ENCODE data around the gene TBC1D26. TPM values are rescaled to one million over a fixed set of nuclear protein-coding genes. Genes with fewer than 3 reads are reported as not detected.
A peak's percentile ranks its signal among the peaks of the same experiment; 100 is the strongest.
"Not testable (repeated sequence)": the region's sequence is repeated elsewhere in the genome, so short reads cannot be mapped to it uniquely, and the experiment has no call there.

TBC1D26 gene
- not detected in 2 replicates for total RNA-seq

DNA sequence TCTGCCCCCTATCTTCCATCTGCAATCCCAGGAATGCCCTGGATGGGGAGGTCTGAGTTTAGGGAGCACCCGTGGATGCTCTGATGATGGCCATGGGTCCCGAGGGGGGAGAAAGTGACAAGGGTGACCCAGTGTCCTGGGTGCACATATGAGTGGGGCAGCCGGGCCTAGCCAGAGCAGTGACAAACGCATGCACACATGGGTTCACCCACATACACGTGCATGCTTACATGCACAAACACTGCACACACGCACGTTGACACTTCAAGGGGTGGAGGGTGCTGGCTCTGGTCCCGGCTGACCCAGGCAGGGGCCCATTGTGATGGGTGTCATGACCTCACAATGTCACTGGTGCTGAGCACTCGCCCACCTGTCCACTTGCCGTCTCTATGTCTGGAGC is at the start of gene TBC1D26:
TBC1D26 (plus strand) TSS at position 384 of the 400 bp plus-strand sequence. CDS start 3,066 bp downstream, outside the sequence.
- DNase-seq (ENCODE audit: low read depth in 2 of 2) = not testable (repeated sequence)

DNA sequence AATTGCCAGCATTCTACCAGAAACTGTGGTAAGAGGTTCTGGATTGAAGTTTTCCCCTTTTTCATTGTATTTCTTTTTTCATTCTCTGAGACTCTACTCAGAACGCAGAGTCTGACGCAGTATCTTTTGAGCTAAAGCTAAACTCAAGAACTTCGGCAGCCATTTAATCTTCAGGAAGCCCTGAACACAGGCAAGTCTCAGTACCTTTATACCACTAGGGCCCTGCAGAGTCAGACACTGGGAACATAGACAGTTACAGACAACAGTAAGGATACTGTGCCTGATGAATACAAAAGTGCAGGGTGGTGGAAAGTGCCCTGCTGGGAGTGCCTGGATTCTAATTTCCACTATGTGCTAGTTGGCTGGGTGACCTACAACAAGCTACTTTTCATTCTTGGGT is 48.9 kb upstream of the TBC1D26 start:
- not testable (repeated sequence) for DNase-seq (ENCODE audit: low read depth in 2 of 2)

DNA sequence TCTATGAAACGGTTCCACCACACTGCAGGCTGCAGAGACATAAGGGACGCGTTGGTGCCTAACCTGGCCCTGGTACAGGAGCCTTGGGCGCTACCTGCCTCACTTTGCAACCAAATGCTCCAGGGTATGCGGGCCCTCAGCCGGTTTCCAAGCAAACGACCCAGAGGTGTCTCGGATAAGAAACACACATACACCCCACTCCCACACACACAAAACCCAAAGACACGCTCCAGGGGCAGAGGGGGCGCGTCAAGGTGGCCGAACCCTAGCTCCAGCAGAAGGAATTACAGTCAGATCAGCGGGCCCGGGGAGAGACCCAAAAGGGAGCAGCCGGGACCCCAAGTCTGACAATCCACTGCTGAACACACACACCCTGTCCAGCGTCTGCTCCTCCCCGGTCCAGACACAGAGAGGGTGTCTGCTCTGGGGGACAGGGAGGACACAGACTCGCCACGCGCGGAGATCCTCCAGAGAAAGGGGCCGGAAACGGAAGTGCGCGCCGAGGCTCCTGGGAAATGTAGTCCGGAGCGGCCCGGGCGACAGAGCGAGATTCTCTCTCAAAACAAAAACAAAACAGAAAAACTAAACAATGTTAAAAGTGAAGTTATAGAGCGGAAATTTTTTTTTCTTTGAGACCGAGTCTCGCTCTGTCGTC is 48.1 kb upstream of the TBC1D26 start, which contains the start of gene TRIM16:
TRIM16 (minus strand) TSS at position 488 of the 655 bp plus-strand sequence. CDS start 32,702 bp downstream, outside the sequence.
- DNase-seq (ENCODE audit: low read depth in 2 of 2) = peak; percentile 54 to 56

DNA sequence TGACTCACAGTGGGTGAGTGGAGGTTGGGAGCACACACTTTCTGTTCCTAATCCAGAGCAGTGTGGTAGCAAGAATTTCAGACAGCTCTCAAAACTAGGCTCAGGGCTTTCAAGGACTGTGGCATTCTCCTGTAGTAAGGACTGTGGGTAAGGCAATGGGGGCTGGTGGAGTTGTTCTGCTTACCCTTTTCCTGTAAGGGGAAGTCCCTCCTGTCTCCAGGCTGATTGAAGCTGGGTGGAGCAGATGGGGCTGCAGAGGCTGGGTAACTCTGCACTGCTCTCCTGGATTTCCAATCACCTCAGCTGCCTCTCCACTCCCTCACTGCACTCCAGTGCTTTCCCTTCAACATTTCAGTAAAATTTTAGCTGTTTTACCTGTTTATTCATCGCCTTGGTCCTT is 44.6 kb upstream of the TBC1D26 start:
- not testable (repeated sequence) for DNase-seq (ENCODE audit: low read depth in 2 of 2)

DNA sequence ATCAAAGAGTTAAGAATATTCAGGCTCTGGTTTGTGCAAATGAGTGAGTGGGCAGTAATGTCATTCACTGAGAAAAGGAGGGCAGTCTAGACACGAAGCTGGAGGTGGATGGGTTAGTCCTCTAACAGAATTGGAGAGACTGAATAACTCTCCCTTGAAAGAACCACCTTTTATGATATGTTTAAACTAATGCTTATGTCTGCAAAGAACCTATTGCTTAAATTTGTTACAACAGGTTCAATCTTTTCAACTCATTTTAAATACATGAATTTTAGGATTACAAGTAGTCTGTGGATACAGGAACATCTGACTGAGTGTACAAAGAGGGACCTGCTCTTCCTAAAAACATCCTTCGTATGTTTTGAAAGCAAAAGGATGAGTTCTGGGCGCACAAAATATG is 33.1 kb upstream of the TBC1D26 start:
- DNase-seq (ENCODE audit: low read depth in 2 of 2) = not testable (repeated sequence)

DNA sequence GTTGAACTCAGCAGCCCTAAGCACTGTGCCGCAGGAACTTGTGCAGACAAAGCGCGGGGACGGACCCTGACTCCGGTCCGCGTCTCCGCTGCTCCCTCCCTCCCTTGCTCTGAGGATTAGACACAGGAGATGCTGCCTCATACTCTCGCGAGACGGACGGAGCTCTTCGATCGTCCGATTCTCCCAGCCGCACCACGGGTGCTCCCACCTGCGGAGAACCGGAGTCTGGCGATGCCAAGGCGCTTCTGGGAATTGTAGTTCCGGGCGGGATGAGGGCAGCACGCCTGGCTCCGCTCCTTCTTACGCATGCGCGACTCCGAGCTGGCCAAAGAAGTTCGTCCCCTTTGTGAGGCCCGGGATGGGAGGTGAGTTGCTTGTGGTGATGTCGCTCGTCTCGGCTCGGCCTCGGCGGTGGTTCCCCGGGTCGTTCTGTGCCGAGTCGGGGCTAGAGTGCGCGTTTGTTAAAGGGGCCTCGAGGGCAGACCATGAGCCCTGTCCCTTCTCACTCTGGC is 32.6 kb upstream of the TBC1D26 start, which contains the start of gene ZNF286A:
ZNF286A (plus strand) TSS at position 340 of the 512 bp plus-strand sequence. CDS start 578 bp downstream, outside the sequence.
- DNase-seq (ENCODE audit: low read depth in 2 of 2) = peak; percentile 98 to 100

DNA sequence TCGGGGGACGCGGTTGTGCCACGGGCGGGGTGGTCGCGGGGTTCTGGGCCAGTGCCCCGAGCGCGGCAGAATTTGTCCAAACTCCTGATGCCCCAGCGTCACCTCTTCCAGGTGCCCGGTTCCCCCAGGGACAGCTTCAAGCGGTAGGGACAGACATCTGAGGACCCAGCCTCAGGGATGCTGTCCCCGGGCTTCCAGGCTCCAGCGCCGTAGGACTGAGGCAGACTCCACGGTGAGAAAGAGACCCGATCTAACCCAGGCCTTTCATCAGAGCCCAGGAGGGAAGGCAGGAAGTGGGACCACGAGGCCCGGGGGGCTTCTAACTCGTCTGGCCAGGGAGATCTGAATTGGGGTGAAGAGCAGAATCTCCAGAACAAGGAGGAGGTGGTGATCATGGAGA is 32.1 kb upstream of the TBC1D26 start:
- DNase-seq (ENCODE audit: low read depth in 2 of 2) = not testable (repeated sequence)

DNA sequence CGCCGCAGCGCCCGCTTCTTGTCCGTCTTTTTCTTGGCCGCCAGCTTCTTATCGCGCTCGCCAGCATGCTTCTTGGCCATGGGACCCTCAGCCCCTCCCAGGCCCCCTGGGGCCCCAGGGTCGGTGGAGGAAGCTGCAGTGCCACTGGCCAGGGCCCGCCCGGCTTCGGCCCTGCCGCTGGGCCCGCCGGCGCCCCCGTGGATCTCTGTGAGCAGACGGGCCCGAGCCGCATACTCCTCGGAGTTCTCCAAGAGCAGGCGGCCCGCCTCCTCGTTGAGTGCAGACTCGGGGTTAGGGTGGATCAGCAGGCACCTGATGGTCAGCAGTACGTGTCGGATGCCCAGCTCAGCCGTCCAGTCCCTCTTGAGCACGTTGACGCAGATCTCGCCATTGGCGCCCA is 27.8 kb upstream of the TBC1D26 start:
- not testable (repeated sequence) for DNase-seq (ENCODE audit: low read depth in 2 of 2)

DNA sequence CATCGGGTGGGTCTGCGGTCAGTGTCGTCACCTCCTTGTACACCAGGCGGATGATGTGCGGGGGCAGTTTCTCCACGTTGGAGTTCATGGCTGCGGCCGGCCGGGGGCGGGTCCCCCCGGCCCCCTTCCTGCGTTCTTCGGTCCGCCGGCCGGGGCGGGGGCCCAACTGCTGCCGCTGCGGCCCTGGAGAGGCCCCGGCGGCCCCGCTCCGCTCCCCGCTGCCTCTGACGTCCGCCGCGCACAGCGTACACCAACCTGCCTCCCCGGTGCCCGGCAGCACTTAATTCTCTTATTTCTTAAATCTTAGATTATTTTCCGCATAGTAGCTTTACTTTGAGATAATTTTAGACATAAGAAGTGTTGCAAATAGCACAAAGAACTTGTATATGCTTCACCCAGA is 27.3 kb upstream of the TBC1D26 start:
- DNase-seq (ENCODE audit: low read depth in 2 of 2) = not testable (repeated sequence)

DNA sequence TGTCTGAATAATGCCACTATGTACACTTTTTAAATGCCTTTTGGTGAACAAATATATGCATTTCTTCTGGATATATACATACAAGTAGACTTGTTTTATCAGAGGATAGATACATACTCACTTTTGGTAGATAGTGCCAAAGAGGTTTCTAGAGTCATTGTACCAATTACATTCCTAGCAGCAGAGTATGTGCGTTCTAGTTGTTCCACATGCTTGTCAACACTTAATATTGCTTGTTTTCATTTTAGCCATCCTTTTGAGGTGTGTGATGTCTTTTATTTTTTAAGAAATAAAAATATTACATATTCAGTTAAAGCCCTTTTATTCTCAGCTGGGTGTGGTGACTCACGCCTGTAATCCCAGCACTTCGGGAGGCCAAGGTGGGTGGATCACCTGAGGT is 23.2 kb upstream of the TBC1D26 start:
- not testable (repeated sequence) for DNase-seq (ENCODE audit: low read depth in 2 of 2)

DNA sequence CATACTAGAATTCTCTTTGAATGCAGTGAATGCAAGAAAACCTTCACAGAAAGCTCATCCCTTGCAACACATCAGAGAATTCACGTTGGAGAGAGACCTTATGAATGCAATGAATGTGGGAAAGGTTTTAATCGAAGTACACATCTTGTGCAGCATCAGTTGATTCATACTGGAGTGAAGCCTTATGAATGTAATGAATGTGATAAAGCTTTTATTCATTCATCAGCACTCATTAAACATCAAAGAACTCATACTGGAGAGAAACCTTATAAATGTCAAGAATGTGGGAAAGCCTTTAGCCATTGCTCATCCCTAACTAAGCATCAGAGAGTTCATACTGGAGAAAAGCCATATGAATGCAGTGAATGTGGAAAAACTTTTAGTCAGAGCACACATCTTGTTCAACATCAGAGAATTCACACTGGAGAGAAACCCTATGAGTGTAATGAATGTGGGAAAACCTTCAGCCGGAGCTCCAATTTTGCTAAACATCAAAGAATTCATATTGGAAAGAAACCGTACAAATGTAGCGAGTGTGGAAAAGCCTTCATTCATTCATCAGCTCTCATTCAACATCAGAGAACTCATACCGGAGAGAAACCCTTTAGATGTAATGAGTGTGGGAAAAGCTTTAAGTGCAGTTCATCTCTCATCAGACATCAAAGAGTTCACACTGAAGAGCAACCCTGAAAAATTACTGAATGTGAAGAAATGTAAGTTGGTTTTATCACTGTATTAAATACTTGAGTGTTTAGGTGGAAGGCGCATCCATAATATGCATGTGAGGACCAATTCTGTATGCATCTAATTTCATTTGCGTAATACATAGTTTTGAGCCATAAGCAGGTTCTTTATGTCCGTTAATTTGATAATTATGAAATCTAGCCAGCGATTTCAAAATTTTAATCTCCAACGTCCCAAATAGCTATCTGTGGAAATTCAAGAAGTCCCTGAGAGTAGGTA is 15.2 kb upstream of the TBC1D26 start:
- DNase-seq (ENCODE audit: low read depth in 2 of 2) = not testable (repeated sequence)

DNA sequence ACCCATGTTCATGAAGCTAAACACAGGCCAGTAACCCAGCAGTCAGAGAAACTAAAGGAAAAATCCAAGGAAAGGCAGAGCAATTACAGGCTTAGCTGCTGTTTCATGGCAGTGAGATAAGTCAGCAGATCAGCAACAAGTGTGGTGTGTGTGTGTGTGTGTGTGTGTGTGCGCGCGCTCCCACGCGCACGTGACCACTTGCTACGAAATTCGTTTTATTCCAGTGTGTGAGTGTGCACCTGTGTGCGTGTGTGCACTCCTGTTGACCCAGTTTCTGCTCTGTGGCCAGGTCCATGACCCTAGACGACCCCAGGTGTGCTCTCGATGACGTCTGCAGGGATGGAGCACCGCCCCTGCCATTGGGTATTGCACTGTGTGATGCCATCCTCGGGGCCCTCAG is 1.5 kb upstream of the TBC1D26 start:
- not testable (repeated sequence) for DNase-seq (ENCODE audit: low read depth in 2 of 2)

DNA sequence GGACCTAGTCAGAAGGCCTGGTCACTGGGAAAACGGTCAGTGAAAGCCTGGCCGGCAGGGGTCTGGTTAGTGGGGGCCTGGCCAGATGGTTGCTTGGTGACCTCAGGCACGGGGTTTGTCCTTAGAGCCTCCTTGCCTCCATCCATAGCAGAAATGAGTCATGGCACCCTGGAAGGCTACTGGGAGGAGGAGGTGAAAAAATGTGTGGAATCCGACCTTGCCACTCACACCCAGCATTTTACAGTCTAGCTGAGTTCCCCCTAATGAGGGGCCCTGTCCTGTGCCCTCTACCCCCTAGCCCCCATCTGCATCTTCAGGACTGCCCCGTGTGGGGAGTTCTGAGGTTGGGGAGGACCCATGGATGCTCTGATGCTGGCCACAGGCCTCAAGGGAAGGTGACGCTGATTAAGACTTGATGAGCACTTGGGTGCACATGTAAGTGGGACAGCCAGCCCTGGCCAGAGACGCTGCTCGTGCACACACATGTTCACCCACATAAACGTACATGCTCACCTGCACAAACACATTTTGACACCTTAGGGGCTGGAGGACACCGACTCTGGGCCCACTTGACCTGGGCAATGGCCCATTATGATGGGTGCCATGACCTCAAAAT is 1.2 kb downstream of the TBC1D26 start:
- not testable (repeated sequence) for DNase-seq (ENCODE audit: low read depth in 2 of 2)

DNA sequence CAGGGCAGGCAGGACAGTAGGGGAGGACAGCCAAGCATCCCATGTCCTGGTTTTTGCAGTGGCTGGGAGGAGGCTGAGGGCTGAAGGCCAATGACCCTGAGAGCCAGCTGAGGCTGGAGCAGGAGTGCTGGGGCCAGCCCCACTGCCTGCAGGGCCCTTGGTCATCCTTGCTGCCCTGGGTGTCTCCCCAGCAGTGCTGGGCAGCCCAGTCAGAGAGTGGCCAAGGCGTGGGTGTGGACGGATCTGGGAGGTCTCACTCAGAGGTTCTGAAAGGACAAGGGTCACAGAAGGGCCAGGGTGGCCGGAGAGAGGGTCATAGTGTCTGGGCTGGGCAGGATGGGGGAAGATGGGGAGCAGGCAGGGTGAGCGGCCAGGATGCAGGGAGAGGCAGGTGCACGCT is 4.5 kb downstream of the TBC1D26 start:
- DNase-seq (ENCODE audit: low read depth in 2 of 2) = not testable (repeated sequence)

DNA sequence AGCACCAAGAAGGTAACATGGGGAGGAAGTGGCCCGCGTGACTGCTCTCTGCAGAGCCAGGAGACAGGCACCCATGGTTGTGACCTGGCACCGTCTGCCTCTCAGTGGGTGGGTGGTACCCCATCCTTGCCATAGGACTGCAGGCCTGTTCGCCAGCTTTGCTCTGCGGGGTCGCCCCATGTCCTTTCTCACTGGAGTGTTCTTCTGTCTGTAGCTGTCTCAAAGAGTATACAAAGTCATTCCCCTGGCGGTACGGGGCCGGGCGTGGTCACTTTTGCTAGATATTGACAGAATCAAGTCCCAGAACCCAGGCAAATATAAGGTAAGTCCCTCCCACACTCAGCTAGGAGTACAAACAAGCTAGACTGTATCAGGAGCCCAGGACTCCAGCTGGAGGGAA is 6.0 kb downstream of the TBC1D26 start:
- DNase-seq (ENCODE audit: low read depth in 2 of 2) = no peak

DNA sequence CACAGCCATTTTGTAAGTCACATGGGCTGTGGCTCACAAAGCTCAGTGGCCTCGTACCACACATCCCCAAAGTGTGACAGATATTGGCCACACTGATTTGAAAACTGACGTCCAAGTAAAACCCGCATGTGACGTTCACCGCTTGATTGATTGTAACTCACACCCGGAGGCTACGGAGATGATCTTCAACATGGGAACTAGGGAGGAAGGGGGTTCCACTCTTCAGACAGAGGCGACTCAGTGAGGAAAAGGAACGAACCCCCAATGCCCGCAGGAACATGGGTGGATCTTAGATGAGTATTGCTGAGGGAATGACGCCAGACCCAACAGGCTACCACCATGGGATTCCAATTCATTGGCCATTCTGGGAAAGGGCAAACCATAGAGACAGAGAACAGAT is 7.2 kb downstream of the TBC1D26 start:
- not testable (repeated sequence) for DNase-seq (ENCODE audit: low read depth in 2 of 2)

DNA sequence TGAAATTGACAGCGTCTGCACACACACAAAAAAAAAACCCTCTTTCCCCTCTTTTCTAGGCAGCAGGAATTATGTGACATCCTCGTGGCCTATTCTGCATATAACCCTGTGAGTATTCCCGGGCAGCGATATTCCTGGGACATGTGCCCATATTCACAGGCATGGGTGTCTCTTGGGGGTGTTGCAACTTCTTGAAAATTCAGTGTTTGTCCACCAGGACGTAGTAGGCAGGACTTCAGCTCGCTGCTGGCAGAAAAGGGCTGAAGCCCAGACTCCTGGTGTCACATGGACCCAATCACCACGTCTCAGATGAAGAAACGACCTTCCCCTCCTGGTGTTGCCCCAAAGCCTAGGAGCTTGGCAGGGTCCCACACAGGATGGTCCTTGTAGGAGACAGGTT is 8.0 kb downstream of the TBC1D26 start:
- DNase-seq (ENCODE audit: low read depth in 2 of 2) = not testable (repeated sequence)

DNA sequence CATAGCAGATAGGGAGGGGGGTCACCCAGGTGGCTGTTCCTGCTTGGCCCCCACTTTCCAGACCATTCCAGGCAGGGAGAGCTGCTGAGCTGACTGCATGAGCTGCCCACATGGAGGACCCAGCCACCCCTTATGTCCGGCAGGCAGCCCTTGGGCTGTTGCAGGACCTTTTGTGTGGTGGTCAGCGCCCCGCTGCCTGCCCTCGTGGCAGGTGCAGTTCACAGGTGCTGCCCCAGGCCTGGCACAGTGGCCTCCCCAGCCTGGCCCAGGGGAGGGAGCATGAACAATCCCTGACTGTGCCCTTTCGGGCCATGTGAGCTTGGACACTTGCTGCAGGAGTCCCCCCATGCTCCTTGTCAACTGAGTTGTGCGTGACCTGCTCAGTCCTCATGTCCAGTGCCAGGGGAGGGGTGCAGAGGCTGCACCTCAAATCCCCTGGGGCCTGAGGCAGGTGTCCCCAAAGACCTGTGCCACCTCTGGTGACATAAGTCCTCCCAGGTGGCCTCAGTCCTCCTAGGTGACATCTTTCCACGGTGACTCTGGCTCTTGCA is 8.6 kb downstream of the TBC1D26 start:
- DNase-seq (ENCODE audit: low read depth in 2 of 2) = no peak

DNA sequence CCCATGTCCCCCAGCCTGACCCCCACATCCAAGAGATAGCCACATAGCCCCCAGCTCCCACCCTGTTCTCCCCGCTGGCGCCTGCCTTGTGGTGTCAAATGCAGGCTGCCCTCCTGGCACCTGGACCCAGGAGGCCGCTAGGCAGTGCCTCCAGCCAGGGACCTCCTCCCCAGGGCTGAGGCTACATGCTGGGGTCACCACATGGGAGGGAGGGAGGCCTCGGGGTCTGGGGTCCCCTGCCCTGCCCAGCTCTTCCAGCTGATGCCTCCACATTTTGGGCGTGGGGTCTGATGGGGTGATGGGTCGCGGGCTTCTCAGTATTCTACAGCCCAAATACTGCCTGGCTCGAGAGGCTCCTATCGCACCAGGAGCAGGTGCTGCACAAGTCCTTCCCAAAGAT is 9.5 kb downstream of the TBC1D26 start:
- DNase-seq (ENCODE audit: low read depth in 2 of 2) = no peak

DNA sequence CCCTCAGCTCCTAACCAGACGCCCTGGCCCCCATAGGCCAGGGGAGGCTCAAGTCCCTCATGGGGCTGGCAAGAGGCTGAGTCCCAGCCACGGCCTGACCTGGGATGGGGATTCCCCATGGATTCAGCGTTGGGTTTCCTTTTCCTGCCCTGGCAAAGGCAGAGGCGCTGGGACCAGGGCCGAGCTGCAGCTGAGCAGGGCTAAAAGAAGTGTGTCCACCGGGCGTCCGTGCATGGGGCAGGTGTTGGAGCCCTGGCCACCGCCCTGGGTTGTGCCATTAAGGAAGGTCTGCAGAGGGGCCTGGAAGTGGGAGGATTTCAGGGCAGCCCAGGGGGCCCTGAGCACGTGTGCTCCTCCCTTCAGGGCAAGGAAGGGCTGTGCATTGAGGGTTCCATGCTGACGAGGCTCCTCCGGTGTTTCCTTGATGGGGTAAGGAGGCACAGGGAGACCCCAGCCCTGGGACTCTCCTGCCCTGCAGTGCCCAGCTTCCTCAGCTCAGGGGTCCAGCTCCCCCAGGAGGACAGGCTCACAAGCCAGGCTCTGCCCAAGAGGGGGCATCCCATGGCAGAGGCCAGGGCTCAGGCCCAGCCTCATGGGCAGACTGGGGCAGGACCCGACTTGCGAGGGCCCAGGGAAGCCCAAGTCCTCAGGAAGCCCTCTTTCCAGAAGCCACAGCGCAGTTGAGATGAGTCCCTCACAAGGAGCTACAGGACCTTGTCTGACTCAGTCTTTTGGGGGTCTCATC is 10.1 kb downstream of the TBC1D26 start:
- peak; percentile 39 to 66 for DNase-seq (ENCODE audit: low read depth in 2 of 2)
